Measurements from ENCODE around the gene PEMT. TPM values are rescaled to one million over a fixed set of nuclear protein-coding genes. Genes with fewer than 3 reads are reported as not detected.

PEMT gene
- total and polyA plus RNA-seq, 2 of the 4 experiments (the other 2 are of a cell fraction) = 23.3 to 49.5 TPM

DNA sequence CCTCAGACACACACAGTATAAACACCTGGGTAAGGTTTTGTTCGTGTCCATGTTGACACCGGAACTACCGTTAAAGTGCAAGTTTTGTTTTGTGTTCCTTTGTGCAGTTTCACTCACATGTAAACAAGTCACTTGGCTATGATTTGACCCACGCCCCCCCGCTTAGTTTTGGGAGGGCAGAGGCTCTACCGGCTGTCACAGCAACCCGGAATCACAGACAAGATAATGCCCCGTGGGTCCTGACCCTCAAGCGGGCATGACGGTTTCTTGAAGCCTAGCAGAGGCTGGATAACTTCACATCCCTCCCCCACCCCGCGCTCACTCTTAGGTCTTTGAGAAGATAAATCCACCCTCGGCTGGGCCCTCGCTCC is 97.0 kb downstream of the PEMT start:
- in situ Hi-C loops (cut with MboI; ENCODE audit: low sequenced_read_pairs) = no loop called here
- no peak for ATAC-seq (ENCODE audit: low read depth)

More for the DNA sequence above, 97.0 kb downstream of the PEMT start:
- Histone ChIP-seq H3K9me1 (ENCODE audit: insufficient read depth, low read length) (no peaks in the 10 kb centered on the region), H2BK120ac (ENCODE audit: low read depth, low read length) (no peak overlapping the region), H3K4me3 (ENCODE audit: insufficient read depth, low read depth, low read length) (no peak overlapping the region), H3K9ac (ENCODE audit: low read depth, low read length) (no peak overlapping the region), H3K18ac (ENCODE audit: low read depth, low read length) (no peak overlapping the region), H3K14ac (replicated peaks; ENCODE audit: low read depth, low read length) (no peak overlapping the region), H2AFZ (replicated peaks; ENCODE audit: low read length, poor library complexity) (peak overlapping the region; percentile 52), H3K4ac (ENCODE audit: low read depth, low read length) (peak overlapping the region; percentile 9), H3K79me1 (ENCODE audit: low read depth in 1 of 2, low read length in 2 of 2) (peaks cover 8 to 14% of the 10 kb centered on the region in 2 experiments; a peak in 3 of 4 replicates), H3K27ac (ENCODE audit: insufficient read depth, low read length) (no peak overlapping the region), H4K5ac (ENCODE audit: low read depth, low read length) (no peak overlapping the region), H2AK9ac (replicated peaks; ENCODE audit: low read depth, low read length, poor library complexity) (no peak overlapping the region), H2BK20ac (ENCODE audit: low read depth, low read length) (no peak overlapping the region), H3K4me1 (ENCODE audit: control insufficient read depth, insufficient read depth, low read length) (peaks cover 7% of the 10 kb centered on the region; the same call in 1 of the 2 replicates), H3K4me2 (ENCODE audit: low read depth, low read length) (peak overlapping the region; percentile 52; the same call in 1 of the 2 replicates), H4K20me1 (ENCODE audit: insufficient read depth, low read length) (peaks cover 7% of the 10 kb centered on the region), H2BK5ac (ENCODE audit: low read depth, low read length, poor library complexity, severe bottlenecking) (no peak overlapping the region), H4K8ac (ENCODE audit: low read depth in 2 of 2, low read length in 2 of 2) (peak overlapping the region; percentile 51 to 64; a peak in 1 of 4 replicates), H3K27me3 (ENCODE audit: control insufficient read depth, insufficient read depth, low read length) (no peaks in the 10 kb centered on the region; the same call in 1 of the 2 replicates), H3K36me3 (ENCODE audit: control insufficient read depth, insufficient read depth, low read length) (peaks cover 18% of the 10 kb centered on the region), H2AK5ac (ENCODE audit: low read depth, low read length) (no peak overlapping the region), H3K56ac (ENCODE audit: extremely low read depth, insufficient read depth, low read length) (no peak overlapping the region), H3K9me3 (ENCODE audit: control insufficient read depth, insufficient read depth, low read length) (no peaks in the 10 kb centered on the region; the same call in 1 of the 2 replicates), H2BK15ac (ENCODE audit: low read depth, low read length) (no peak overlapping the region), H4K91ac (ENCODE audit: insufficient read depth, low read depth, low read length) (no peak overlapping the region), H3K23ac (ENCODE audit: low read depth, low read length) (no peak overlapping the region)
- CTCF ChIA-PET = interaction anchor here (0.9 kb wide), 1 partner anchor 148 kb away, joined by 4 read pairs; no protein-coding TSS in a partner anchor
- TF ChIP-seq, protein P1, sequence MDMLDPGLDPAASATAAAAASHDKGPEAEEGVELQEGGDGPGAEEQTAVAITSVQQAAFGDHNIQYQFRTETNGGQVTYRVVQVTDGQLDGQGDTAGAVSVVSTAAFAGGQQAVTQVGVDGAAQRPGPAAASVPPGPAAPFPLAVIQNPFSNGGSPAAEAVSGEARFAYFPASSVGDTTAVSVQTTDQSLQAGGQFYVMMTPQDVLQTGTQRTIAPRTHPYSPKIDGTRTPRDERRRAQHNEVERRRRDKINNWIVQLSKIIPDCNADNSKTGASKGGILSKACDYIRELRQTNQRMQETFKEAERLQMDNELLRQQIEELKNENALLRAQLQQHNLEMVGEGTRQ (IDR thresholded peaks at IDR 0.05; ENCODE audit: low read depth, low read length) = no peak
- TF ChIP-seq POLR2A (IDR thresholded peaks at IDR 0.05; ENCODE audit: low read depth, low read length) (no peak), RCOR1 (IDR thresholded peaks at IDR 0.05; ENCODE audit: insufficient replicate concordance, low read length) (no peak), SMC3 (IDR thresholded peaks at IDR 0.05; ENCODE audit: low read depth, low read length) (no peak), MAZ (IDR thresholded peaks at IDR 0.05; ENCODE audit: borderline replicate concordance, low read depth, low read length) (no peak), MAFK (IDR thresholded peaks at IDR 0.05; ENCODE audit: low read depth, low read length) (no peak), MXI1 (IDR thresholded peaks at IDR 0.05; ENCODE audit: borderline replicate concordance, low read depth, low read length) (no peak), RAD21 (IDR thresholded peaks at IDR 0.05; ENCODE audit: low read length) (no peak), NFE2L2 (IDR thresholded peaks at IDR 0.05; ENCODE audit: low read depth, low read length) (no peak), CHD1 (IDR thresholded peaks at IDR 0.05; ENCODE audit: low read depth, low read length) (no peak), CEBPB (IDR thresholded peaks at IDR 0.05; ENCODE audit: low read depth, low read length) (no peak), BHLHE40 (IDR thresholded peaks at IDR 0.05; ENCODE audit: low read depth, low read length) (no peak), FOS (IDR thresholded peaks at IDR 0.05; ENCODE audit: low read depth, low read length) (no peak)
- TF ChIP-seq, protein P2, sequence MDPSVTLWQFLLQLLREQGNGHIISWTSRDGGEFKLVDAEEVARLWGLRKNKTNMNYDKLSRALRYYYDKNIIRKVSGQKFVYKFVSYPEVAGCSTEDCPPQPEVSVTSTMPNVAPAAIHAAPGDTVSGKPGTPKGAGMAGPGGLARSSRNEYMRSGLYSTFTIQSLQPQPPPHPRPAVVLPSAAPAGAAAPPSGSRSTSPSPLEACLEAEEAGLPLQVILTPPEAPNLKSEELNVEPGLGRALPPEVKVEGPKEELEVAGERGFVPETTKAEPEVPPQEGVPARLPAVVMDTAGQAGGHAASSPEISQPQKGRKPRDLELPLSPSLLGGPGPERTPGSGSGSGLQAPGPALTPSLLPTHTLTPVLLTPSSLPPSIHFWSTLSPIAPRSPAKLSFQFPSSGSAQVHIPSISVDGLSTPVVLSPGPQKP (IDR thresholded peaks at IDR 0.05; ENCODE audit: borderline replicate concordance, low read depth, low read length) = no peak
- TF ChIP-seq, protein P3, sequence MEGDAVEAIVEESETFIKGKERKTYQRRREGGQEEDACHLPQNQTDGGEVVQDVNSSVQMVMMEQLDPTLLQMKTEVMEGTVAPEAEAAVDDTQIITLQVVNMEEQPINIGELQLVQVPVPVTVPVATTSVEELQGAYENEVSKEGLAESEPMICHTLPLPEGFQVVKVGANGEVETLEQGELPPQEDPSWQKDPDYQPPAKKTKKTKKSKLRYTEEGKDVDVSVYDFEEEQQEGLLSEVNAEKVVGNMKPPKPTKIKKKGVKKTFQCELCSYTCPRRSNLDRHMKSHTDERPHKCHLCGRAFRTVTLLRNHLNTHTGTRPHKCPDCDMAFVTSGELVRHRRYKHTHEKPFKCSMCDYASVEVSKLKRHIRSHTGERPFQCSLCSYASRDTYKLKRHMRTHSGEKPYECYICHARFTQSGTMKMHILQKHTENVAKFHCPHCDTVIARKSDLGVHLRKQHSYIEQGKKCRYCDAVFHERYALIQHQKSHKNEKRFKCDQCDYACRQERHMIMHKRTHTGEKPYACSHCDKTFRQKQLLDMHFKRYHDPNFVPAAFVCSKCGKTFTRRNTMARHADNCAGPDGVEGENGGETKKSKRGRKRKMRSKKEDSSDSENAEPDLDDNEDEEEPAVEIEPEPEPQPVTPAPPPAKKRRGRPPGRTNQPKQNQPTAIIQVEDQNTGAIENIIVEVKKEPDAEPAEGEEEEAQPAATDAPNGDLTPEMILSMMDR (conservative IDR thresholded peaks at IDR 0.05; ENCODE audit: low read depth, low read length) = no peak
- WGBS, 2 experiments (ENCODE audit: extremely low coverage in 2 of 2, insufficient read length in 1 of 2) = no CpG with 5 or more reads among the region's 14 CpGs
- dilution Hi-C loops (cut with HindIII; ENCODE audit: low sequenced_read_pairs, unreplicated experiment) (no loop called here), intact Hi-C loops (cut with micrococcal nuclease) (no loop called here)
- POLR2A ChIA-PET (ENCODE audit: unreplicated experiment) = no interaction called here
- DNase-seq = no peak
- no TSS peak for BruUV-seq (replicated peaks)

Data from IMR-90 (cell line).